Measurements from ENCODE around the gene LRRC41. TPM values are rescaled to one million over a fixed set of nuclear protein-coding genes. Genes with fewer than 3 reads are reported as not detected.

LRRC41 gene
- total and polyA plus RNA-seq, 10 donors = 13.3 to 57.2 (median 40.7) TPM

DNA sequence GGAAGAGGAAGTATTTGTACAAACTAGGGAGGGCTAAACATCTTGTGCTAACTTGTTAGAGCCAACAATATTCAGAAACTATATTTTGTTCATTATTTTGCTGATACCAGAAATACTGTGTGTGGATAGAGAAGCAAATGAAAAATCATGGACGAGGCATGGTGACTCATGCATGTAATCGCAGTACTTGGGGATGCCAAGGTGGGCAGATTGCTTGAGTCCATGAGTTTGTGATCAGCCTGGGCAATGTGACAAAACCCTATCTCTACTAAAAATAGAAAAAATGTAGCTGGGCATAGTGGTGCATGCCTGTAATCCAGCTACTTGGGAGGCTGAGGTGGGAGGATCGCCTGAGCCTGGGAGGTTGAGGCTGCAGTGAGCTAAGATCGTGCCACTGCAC is 13.4 kb downstream of the LRRC41 start:
- Histone ChIP-seq H3K27ac (no peak overlapping the region), H3K4me3 (no peak overlapping the region), H3K9me3 (no peaks in the 10 kb centered on the region), H3K27me3 (replicated peaks in 1 of 7) (no peaks in the 10 kb centered on the region), H3K36me3 (peaks cover 3 to 96% (median 29%) of the 10 kb centered on the region in 6 donors), H3K4me1 (no peaks in the 10 kb centered on the region)
- DNase-seq = no peak
- WGBS, 5 donors = 92 to 98% (median 96%) methylated on average over 4 of the region's 4 CpGs
- intact Hi-C loops (cut with DNase I; ENCODE audit: low total_unique reads) = no loop called here
- TF ChIP-seq, protein P1, sequence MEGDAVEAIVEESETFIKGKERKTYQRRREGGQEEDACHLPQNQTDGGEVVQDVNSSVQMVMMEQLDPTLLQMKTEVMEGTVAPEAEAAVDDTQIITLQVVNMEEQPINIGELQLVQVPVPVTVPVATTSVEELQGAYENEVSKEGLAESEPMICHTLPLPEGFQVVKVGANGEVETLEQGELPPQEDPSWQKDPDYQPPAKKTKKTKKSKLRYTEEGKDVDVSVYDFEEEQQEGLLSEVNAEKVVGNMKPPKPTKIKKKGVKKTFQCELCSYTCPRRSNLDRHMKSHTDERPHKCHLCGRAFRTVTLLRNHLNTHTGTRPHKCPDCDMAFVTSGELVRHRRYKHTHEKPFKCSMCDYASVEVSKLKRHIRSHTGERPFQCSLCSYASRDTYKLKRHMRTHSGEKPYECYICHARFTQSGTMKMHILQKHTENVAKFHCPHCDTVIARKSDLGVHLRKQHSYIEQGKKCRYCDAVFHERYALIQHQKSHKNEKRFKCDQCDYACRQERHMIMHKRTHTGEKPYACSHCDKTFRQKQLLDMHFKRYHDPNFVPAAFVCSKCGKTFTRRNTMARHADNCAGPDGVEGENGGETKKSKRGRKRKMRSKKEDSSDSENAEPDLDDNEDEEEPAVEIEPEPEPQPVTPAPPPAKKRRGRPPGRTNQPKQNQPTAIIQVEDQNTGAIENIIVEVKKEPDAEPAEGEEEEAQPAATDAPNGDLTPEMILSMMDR (IDR thresholded peaks at IDR 0.05 in 8 of 11, conservative IDR thresholded peaks at IDR 0.05 in 3 of 11) = no peak
- TF ChIP-seq POLR2AphosphoS5 (IDR thresholded peaks at IDR 0.05) (no peak), POLR2A (IDR thresholded peaks at IDR 0.05) (no peak)

DNA sequence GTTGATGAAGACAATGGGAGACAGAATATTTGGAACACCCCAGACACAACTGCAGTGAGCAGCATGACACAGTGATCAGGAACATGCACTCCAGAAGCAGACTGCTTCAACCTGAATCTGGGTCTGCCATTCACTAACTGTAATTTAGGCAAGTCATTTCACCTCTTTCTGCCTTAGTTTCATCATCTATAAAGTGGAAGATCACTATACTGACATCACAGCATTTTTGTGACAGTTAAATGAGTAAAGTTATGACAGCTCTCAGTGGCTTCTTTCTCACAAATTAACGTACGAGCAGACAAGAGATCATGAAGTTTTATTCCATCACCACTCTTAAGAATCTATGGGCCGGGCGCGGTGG is 14.3 kb downstream of the LRRC41 start:
- no peak overlapping the region for H3K4me3 ChIP-seq
- intact Hi-C loops (cut with DNase I; ENCODE audit: low total_unique reads) = no loop called here
- H3K36me3 ChIP-seq = peaks cover 3 to 96% (median 31%) of the 10 kb centered on the region in 6 donors
- no peak for DNase-seq
- no peaks in the 10 kb centered on the region for H3K27me3 ChIP-seq (replicated peaks in 1 of 7)
- TF ChIP-seq, protein P1 (IDR thresholded peaks at IDR 0.05 in 8 of 11, conservative IDR thresholded peaks at IDR 0.05 in 3 of 11) = no peak
- TF ChIP-seq POLR2AphosphoS5 (IDR thresholded peaks at IDR 0.05) = no peak
- TF ChIP-seq POLR2A (IDR thresholded peaks at IDR 0.05) = no peak
- no peaks in the 10 kb centered on the region for H3K9me3 ChIP-seq
- 94 to 98% (median 97%) methylated on average over 5 of the region's 5 CpGs for WGBS, 5 donors
- no peak overlapping the region for H3K27ac ChIP-seq
- H3K4me1 ChIP-seq = no peaks in the 10 kb centered on the region

DNA sequence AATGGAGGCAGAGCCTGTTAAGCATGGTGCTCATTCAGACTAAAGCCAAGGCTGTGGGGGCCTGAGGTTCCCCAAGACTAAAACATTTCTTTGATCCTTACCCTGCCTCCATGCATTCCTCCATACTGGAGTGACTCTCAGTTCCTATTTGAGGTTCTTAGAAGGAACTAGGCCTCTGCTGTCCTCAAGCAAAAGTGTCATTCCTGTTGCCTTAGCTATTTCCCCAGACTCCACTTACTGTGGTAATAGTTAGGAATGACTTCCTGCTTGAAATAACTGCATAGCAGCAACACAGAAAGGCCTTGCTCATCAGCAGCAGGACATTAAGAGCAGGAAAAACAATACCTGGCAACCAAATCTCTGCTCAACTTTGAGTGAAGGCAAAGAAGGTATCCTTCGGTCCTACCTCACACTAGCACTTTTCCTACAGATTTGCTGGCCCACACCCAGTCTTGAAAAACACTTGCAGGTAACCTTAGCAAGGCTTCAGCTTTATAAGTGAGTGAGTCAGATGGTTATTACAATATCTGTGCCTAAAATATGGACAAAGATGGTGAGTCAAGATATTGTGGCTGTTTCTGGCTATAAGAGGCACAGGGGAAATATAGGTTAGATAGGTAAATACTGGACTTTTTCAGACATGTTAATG is 14.8 kb downstream of the LRRC41 start:
- Histone ChIP-seq H3K4me1 (no peaks in the 10 kb centered on the region), H3K9me3 (no peaks in the 10 kb centered on the region), H3K4me3 (no peak overlapping the region), H3K27me3 (replicated peaks in 1 of 7) (no peaks in the 10 kb centered on the region), H3K27ac (no peak overlapping the region), H3K36me3 (peaks cover 3 to 96% (median 32%) of the 10 kb centered on the region in 6 donors)
- TF ChIP-seq POLR2A (IDR thresholded peaks at IDR 0.05) (no peak), POLR2AphosphoS5 (IDR thresholded peaks at IDR 0.05) (no peak)
- TF ChIP-seq, protein P1 (IDR thresholded peaks at IDR 0.05 in 8 of 11, conservative IDR thresholded peaks at IDR 0.05 in 3 of 11) = no peak
- intact Hi-C loops (cut with DNase I; ENCODE audit: low total_unique reads) = no loop called here
- 79 to 97% (median 82%) methylated on average over 1 of the region's 1 CpG for WGBS, 5 donors
- DNase-seq = no peak

- WGBS, 5 donors = 83 to 89% (median 87%) methylated on average over 17 to 27 of the region's 27 CpGs
- Histone ChIP-seq H3K4me1 (no peaks in the 10 kb centered on the region), H3K27ac (peak overlapping the region in 1 of 8 donors; percentile 5), H3K4me3 (no peak overlapping the region), H3K36me3 (peaks cover 3 to 97% (median 36%) of the 10 kb centered on the region in 6 donors), H3K9me3 (no peaks in the 10 kb centered on the region), H3K27me3 (replicated peaks in 1 of 7) (no peaks in the 10 kb centered on the region)
- no peak for DNase-seq
- TF ChIP-seq, protein P1 (IDR thresholded peaks at IDR 0.05 in 8 of 11, conservative IDR thresholded peaks at IDR 0.05 in 3 of 11) = no peak
- TF ChIP-seq POLR2AphosphoS5 (IDR thresholded peaks at IDR 0.05) (peak in 1 of 3 donors; percentile 58), POLR2A (IDR thresholded peaks at IDR 0.05) (no peak)
- intact Hi-C loops (cut with DNase I; ENCODE audit: low total_unique reads) = no loop called here
These were observed 17.5 kb downstream of the LRRC41 start for GRCh38 chr1:46285730-46286477.

All from spleen (tissue), 11 donors.